ENCODE measurements around the gene EPB41L1.

EPB41L1 gene

DNA sequence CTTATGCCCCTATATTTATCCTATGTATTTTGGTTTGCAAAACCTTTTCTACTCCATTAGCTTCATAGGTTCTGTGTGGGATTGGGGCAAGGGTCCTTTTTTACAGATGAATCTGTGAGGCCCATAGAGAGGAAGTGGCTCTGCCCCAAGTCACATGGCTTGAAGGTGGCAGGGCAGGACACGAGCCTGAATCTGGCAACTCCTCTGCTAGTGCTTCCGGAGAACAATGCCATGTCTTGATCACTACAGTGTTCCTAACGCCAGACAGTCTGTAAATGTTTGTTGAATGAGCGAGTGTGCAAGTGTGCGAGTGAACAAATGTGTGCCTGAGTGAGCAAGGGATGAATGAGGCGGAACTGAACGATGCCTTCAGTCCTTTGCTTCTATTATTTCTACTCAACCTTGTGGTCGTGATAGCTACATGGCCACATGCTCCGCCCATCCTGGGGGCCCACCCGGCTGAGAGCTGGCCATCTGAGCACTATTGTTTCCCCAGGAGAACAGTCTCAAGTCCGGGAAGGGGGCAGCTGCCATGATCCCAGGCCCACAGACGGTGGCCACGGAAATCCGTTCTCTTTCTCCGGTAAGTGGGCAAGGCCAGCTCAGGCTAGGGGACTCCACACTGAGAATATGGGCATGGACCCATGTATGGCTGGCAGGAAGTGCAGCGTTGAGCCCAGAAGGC lies 64.0 kb downstream of the EPB41L1 start:
- DNase-seq: peak in 8 of 58 donors; percentile 20 to 64 (median 34)

DNA sequence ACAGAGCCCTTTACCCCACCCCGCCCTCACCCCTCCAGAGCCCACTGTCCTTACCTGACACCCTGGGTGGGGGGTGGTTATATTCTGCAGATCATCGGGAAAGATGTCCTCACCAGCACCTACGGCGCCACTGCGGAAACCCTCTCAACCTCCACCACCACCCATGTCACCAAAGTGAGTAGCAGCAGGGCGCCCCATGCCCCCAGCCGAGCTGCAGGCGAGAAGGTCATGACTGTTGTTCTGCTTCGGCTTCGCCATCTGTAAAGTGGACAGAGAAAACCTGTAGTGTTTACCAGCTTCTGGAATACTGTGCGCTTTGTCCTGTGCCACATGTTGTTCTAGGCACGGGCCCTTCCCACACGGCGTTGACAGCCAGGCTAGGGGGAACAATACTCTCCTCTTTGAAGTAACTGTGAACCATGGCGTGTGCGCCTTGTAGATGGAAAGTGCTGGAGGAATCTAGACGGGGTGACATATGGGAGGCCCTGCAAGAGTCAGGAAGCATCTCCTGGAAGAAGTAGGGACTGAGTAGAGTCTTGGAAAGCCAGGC lies 65.2 kb downstream of the EPB41L1 start:
- peak in 26 of 58 donors; percentile 13 to 78 (median 34) for DNase-seq

DNA sequence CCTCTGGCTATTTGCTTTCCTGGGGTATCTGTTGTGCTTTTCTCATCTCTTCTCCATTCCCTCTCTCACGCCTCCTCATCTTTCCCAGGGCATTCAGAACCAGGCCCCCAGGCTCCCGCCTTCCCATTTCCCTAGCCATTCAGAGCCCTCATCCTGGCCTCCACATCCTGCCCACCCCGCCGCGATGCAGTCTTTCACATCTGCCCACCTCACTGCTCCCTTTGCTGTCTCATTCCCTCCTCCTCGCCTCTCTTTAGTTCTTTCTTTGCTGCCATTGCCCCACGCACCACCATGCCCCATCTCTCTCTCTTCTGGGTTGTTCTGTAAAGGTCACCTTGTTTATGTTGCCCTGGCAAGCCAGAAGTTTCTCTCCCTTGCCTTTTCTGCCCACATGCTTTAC lies 71.1 kb downstream of the EPB41L1 start:
- DNase-seq: no peak

DNA sequence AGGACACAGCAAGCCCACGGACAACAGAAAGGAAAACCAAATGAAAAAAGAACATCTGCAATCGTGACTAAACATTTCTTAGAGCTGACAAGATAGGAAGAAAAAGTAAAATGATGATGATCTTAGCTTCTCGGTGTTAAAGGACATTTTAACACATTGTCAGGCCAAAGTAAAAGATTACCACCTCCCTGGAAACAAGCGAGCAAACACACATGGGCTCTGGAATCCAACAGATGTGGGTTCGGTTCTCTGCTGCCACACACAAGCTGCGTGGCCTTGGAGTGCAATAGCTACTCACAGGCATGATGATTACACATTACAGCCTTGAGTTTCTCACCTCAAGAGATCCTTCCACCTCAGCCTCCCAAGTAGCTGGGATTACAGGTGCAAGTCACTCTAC lies 74.2 kb downstream of the EPB41L1 start:
- DNase-seq: no peak

DNA sequence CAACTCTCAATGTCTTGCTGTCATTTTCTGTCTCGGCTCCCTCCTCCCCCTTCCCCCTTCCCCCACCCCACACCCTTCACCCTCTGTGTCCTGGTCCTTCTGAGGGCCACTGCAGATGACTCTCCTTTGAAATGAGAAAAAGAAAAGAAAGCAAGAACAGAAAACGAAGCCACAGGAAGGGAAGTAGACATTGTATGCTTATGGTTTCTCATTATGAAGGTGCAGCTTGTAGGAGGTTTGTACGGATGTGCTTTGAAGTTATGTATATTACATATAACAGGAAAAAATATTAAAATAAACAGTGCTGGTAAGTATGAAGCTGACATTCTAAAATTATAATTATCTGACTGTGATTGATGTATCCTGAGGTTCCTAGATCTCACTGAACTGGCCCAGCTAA lies 75.5 kb downstream of the EPB41L1 start:
- DNase-seq: no peak

DNA sequence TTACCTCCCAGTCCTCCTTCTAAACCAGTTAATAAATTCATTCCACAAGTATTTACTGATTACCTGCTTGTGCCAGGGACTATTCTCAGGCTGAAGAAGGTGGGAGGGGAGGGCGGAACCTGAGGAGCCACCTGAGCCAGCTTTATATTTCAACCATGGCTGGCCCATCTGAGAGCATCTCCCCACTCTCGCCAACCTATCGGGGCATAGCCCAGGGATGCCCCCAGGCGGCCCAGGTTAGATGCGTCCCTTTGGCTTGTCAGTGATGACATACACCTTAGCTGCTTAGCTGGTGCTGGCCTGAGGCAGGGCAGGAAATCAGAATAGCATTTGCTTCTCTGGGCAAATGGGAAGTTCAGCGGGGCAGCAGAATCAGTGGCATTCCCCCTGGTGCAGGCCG lies 76.8 kb downstream of the EPB41L1 start:
- no peak for DNase-seq

DNA sequence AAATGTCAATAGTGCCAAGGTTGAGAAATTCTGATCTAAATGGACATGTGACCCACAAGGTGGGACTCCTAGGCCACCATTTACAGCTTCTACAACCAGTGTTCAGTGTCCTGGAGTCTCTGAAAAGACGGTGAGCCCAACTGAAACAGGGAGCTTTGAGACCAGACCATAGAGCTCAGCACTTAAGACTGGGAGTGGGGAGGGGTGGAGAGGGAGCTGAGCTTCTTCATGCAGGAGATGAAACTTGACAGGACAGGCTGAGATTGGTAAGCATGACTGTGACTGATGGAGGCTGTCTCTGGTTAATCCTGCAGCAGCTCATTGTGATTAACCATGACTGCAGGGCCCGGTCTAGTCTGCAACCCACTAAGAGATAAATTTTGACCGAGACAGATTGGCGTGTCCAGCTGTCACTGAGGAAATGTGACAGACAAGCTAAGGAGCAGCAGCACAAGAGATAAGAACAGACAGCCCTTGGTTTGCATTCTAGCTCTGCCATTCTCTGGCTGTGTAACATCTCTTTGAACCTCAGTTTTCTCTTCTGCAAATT lies 80.3 kb downstream of the EPB41L1 start:
- no peak for DNase-seq

DNA sequence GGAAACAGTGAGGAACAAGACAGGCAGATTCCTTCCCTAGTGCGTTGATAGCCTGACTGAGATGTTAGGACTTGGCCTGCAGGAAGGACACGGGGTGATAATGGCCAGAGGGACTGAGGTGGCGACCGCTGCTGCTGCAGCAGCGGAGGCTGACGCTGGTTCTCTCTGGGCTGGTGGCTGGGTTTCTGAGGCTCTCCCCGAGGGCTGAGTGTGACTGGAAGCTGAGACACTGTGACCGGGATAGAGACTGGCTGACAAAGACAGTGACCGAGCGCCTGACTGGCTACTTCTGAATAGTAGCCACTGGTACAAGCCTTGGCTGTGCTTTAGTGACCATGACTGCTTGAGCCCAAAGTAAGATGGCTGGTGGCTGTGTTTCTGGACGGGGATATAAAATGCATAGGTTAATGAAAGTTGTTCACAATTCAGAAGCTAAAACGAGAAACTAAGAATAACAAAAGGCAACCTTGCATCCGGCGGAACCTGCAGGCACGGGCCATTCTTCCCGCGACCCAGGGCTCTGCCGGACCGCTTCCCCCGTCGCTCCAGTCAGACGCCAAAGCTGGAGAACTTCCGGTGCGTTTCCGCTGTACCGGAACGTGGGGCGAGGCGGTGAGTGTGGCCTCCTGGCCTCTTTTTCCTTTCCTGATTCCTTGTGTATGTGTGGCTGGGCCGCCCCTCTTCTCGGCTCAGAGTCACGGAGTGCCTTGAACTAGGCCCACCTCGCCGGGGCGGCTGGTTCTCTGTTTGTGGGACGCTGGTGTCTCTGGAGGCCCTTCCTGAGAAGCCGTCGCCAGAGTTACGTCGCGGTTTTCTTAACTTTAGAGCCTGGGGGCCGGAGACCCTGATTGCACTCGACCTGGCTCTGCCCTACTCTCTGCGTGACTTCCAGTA lies 81.6 kb downstream of the EPB41L1 start, which contains the start of gene AAR2:
Gene AAR2 (plus strand): TSS at position 587 of the 894 bp plus-strand sequence. CDS start 3,391 bp downstream, outside the sequence.
- DNase-seq: peak in 57 of 58 donors; percentile 21 to 89 (median 69)

DNA sequence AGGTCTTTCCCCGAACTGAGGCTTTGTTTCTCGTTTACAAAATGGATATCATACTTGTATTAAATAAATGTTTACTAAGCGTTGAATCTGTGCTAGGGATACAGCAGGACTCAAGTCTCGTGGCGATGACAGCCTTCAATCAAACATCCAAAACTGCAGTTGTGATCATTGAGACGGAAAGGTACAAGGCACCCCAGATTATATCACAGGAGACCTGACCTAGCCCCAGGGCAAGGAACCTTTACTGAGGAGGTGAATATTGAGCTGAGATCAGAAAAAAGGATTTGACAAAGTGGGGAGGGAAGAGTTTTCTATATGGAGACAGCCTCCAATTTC lies 82.2 kb downstream of the EPB41L1 start:
- no peak for DNase-seq

DNA sequence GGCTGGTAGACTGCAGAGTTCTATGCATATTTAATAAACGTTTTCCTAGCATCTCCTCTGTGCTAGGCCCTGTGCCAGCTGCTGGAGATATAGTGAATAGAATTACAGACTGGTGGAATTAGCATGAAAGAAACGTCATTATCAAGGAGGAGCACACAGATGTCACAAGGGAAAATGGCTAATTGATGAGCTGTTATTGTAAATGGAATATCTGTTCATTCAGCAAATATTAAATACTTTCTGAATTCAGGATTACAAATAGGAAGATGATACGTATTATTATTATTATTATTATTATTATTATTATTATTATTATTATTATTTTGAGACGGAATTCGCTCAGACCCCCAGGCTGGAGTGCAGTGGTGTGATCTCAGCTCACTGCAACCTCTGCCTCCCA lies 82.9 kb downstream of the EPB41L1 start:
- DNase-seq: peak in 1 of 58 donors; percentile 6

DNA sequence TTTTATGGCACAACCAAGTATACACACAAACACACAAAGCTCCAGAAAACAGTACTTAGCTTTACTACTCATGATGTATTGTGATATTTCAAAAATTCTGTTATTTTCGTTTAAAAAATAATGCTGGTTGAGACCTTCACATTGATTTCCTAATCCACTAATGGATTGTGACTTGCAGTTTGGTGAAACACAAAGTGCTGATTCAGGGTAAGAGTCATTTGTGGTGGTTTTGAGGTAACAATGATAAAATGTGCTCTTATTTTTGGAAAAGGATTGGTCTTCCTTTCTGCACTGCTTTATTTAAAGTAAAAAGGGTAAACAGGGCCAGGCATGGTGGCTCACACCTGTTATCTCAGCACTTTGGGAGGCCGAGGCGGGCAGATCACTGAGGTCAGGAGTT lies 83.6 kb downstream of the EPB41L1 start:
- DNase-seq: no peak

DNA sequence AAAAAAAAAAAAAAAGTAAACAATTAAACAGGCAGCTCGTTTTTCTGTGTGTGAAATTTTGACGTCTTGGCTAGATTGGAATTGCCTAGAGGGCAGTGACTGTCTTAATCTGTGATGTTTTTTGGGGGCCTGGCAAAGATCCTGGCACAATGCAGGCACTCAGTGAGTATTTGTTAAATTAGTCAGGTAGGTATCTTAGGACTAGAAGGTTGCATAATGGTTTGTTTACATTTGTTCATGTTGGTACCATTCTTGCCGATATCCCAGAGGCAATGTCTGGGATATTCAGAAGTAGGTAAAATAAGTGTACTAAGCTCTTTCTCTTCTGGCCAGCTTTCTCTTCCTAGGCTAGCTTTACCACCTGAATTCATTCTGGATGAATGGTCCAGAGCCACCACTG lies 84.2 kb downstream of the EPB41L1 start:
- no peak for DNase-seq

DNA sequence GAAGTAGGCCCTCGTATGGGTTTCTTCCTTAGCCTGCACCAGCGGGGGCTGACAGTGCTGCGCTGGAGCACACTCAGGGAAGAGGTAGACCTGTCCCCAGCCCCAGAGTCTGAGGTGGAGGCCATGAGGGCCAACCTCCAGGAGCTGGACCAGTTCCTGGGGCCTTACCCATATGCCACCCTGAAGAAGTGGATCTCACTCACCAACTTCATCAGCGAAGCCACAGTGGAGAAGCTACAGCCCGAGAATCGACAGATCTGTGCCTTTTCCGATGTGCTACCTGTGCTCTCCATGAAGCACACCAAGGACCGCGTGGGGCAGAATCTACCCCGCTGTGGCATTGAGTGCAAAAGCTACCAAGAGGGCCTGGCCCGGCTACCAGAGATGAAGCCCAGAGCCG lies 85.5 kb downstream of the EPB41L1 start:
- no peak for DNase-seq

DNA sequence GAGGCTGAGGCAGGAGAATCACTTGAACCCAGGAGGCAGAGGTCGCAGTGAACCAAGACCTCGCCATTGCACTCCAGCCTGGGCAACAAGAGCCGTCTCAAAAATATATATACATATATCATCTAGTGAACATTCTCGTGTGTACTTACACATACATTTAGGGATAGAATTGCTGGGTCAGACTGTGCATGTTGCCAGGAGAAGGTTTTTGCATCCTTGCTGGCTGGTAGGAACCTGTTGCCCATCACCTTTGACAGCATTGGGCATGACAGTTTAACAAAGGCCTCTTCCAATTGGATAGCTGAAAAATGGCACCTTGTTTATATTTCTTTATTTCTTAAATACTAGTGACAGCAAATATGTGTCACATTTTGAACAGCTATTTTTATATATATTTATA lies 87.1 kb downstream of the EPB41L1 start:
- DNase-seq: no peak

DNA sequence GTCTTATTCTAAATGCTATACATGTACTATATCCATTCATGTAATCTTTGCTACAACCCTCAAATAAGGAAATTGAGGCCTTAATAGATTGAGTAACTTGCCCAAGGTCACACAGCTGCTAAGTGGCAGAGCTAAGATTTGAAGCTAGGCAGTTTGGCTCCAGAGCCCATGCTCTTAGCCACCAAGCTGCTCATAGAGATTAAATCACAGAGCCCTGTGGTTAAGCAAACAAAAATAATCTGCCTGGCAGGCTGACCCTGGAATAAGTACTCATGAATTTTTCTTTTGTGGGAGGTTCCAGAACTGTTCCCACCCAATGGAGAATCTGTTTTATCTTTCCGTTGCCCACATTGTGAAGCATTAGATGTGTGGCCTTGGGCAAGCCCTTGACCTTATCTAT lies 89.2 kb downstream of the EPB41L1 start:
- no peak for DNase-seq

DNA sequence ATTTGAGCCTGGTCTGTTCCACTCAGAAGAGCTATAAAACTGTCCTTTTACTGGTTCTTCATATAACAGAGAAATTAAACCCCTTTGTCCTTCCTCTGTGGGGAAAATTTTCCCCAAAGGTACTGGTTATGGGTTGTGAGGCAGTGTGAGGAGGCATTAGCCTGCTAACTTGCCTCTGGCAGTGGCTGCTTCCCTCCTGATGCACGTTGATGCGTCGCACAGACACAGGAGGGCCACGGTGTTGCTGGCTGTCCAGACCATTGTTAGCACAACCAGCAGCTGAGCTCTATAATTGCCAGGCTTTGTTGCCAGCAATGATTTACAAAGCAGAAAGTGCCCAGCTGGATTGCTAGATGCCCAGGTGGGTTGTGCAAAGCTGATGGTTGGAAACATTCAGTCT lies 91.9 kb downstream of the EPB41L1 start:
- DNase-seq: no peak

DNA sequence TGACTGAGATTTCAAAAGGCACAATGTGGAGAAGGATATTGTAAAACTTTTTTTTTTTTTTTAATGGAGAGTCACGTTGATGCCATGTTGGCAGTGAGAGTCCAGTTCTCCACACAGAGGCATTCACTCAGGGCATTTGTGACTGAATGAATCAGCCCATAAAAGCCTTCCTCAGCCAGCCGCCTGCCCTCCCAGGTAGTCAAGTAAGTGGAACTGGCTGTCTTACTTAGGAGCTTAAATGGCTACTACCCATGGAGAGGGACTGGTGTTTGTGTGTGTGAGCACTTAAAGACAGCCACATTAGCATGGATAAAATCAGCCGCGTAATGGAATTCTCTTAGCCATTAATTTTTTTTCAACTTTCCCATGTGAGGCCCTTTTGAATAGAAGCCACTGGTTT lies 94.3 kb downstream of the EPB41L1 start:
- DNase-seq: peak in 12 of 58 donors; percentile 6 to 32 (median 18)

DNA sequence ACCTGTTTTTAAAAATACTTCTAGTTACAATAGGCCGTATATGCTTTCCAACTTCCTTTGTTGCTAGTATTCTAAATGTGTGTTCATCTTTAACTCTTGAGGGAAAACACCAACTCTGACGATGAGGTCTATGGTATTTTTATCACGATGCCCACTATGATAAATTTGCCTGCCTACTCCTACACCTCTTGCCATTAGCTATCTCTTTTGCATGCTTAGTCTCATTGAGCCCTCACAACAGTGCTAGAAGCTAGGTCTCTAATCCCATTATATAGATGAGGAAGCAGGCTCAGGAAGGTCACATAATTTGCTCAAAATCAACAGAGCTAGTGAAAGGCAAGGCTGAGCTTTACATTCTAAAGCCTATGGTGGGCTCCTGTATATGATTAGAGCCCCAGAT lies 94.9 kb downstream of the EPB41L1 start:
- DNase-seq: no peak

DNA sequence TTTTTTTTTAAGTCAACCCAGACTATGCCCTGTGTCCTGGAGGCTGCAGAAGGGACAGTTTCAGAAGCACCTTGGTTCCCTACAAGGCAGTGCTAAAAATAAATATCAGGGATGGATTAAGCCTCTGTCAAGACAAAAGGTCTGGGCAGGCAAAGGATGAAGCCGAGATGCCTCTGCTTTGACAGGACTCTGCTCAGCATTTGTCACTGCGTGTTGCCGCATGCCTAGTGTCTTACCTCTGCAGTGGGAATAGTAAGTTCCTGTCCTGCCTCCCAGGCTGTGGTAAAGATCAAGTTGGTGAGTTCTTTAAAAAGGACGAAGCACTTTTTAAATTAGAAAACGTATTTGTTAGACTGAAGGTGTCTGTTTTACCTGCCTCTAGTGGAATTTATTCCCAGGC lies 96.9 kb downstream of the EPB41L1 start:
- DNase-seq: no peak

DNA sequence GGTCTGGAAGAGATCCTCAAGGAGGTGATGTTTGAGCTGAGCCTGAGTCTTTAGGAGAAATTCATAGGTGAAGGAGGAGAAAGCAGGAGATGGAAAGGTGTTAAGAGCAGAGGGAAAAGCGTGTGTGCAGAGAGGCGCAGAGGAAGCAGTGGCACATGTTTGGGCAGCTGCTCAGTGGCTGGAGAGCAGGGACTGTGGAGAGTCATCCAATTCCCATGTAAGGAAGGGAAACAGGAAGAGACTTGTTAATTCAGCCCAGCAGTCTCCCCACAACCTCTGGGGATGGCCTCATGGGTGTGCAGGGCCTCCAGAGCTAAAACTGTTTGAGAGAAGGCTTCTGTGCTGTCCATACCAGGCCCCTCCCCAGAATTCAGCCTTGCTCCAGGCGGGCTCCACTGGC lies 98.0 kb downstream of the EPB41L1 start:
- no peak for DNase-seq

DNA sequence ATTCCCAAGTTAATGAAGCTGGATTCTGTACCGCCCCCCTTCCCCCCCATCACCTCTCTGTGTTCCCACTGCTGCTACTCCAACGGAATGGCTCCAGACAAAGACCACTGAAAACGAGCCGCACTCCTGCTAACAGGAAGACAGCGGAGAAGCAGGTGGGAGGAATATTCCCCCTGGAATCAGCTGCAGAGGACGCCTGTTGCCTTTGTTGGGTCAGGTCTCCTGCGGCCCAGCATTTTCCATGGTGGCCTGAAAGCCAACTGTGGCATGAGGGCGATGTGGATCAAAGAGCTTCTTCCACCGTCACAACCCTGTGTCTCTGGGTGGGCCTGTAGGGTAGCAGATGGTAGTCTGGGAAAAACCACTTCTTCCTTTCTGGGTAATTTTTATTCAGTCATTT lies 98.5 kb downstream of the EPB41L1 start:
- DNase-seq: no peak

DNA sequence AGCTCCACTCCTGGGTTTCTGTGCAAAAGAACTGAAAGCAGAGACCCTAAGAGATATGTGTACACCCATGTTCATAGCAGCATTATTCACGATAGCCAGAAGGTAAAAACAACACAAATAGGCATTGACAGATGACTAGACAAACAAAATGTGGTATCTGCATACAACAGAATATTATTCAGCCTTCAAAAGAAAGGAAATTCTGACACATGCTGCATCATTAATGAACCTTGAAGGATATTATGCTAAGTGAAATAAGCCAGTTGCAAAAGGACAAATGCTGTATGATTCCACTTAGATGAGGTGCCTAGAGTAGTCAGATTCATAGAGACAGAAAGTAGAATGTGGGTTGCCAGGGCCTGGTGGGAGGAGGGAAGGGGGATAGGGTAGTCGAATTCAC lies 99.5 kb downstream of the EPB41L1 start:
- DNase-seq: no peak

Measured in anterior cingulate cortex (tissue), 58 donors.